DND-41 (cell line): ENCODE measurements around the gene CD93.

ENCODE experiments used
- ATAC-seq: fragments of 200-7000 bp; cut with Tn5 transposase; 3 replicates; pipeline ENCODE4 v1.9.1; 2021; ENCODE audit warnings: low read depth; ENCODE audit not compliant: insufficient read depth
- DNase-seq: peaks from one replicate; pipeline ENCODE4 v3.0.0-alpha.2; 2020
- H2AFZ ChIP-seq: 2 replicates; pipeline ENCODE4 v1.6.0; 2012; ENCODE audit warnings: low read depth, low read length
- H3K27ac ChIP-seq: 2 replicates; pipeline ENCODE4 v1.5.1; 2012; ENCODE audit warnings: low read length, inconsistent platforms
- H3K27me3 ChIP-seq: fragments of 200-600 bp; sonication (generic); 2 replicates; pipeline ENCODE4 v1.6.0; 2012; ENCODE audit warnings: low read length, mild to moderate bottlenecking, inconsistent platforms; ENCODE audit not compliant: insufficient read depth, poor library complexity
- H3K36me3 ChIP-seq: 2 replicates; pipeline ENCODE4 v1.5.1; 2012; ENCODE audit warnings: low read length, inconsistent platforms; ENCODE audit not compliant: insufficient read depth
- H3K4me1 ChIP-seq: 2 replicates; pipeline ENCODE4 v1.5.1; 2012; ENCODE audit warnings: mild to moderate bottlenecking, low read length; ENCODE audit not compliant: insufficient read depth
- H3K4me2 ChIP-seq: 2 replicates; pipeline ENCODE4 v1.6.0; 2012; ENCODE audit warnings: mild to moderate bottlenecking, moderate library complexity, low read length, inconsistent platforms; ENCODE audit not compliant: insufficient read depth
- H3K4me3 ChIP-seq, 2 experiments: fragments of 200-600 bp in 1 of 2; shearing (Covaris generic) in 1 of 2; 2 replicates each; pipeline ENCODE4 v1.5.1; 2012 to 2016; ENCODE audit warnings: inconsistent platforms in 2 of 2, low read length in 2 of 2, mild to moderate bottlenecking in 2 of 2, low read depth in 1 of 2, moderate library complexity in 1 of 2
- H3K79me2 ChIP-seq: 2 replicates; pipeline ENCODE4 v1.6.0; 2012; ENCODE audit warnings: low read length, inconsistent platforms; ENCODE audit not compliant: insufficient read depth
- H3K9ac ChIP-seq: 2 replicates; pipeline ENCODE4 v1.6.0; 2012; ENCODE audit warnings: low read depth, mild to moderate bottlenecking, inconsistent platforms, low read length, moderate library complexity
- H3K9me3 ChIP-seq: 2 replicates; pipeline ENCODE4 v1.5.1; 2012; ENCODE audit warnings: low read length, moderate library complexity, mild to moderate bottlenecking, inconsistent platforms; ENCODE audit not compliant: insufficient read depth, severe bottlenecking
- H4K20me1 ChIP-seq: 2 replicates; pipeline ENCODE4 v1.6.0; 2012; ENCODE audit warnings: low read length; ENCODE audit not compliant: insufficient read depth
- EZH2 ChIP-seq: IDR thresholded peaks from 3 replicates; pipeline ENCODE4 v1.6.1; 2012; ENCODE audit warnings: borderline replicate concordance, low read depth, mild to moderate bottlenecking, moderate library complexity, low read length, inconsistent platforms; ENCODE audit not compliant: severe bottlenecking
- TF ChIP-seq, protein P1 (sequence below): IDR thresholded peaks from 2 replicates; pipeline ENCODE4 v1.5.1; 2012; ENCODE audit warnings: borderline replicate concordance, low read length, moderate library complexity, mild to moderate bottlenecking; ENCODE audit not compliant: poor library complexity, severe bottlenecking; ENCODE audit errors: extremely low read depth

The CD93 gene

DNA sequence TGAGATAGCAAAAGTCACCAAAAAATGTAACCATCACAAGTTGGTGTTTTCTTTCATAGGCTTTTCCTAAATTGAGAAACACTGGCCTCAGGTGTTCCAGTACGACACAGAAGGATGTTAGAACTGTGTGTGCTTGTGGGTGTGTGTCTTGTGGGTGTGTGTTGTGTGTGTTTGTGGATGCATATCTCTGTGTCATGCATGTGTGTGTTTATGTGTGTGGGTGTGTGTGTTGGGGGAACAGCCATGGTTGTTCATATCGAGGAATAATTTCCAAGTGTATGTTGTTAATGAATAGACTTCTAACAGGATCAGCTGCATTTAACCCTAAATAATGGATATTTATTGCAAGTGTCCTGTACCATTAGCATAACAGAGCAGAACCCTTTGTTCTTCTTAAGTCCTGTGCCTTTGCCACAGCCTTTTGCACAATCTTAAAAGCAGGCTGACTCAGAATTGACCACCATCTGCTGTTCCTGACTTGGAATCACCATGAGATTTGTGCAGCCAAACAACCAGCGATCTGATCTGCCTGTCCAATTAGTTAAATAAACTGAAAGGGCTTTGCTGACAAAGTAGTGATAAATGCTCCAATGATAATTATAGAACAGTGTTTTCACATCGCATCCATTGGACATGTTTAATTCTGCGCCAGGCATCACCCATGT is 7.6 kb downstream of the CD93 start:
- H3K9ac ChIP-seq: no peak overlapping the region
- H3K27ac ChIP-seq: no peak overlapping the region
- no peaks in the 10 kb centered on the region for H4K20me1 ChIP-seq
- peaks cover 9% of the 10 kb centered on the region for H3K4me1 ChIP-seq
- H3K4me2 ChIP-seq: no peak overlapping the region
- H2AFZ ChIP-seq: no peak overlapping the region
- DNase-seq (no peak), ATAC-seq (no peak)
- H3K36me3 ChIP-seq: no peaks in the 10 kb centered on the region
- H3K27me3 ChIP-seq: no peaks in the 10 kb centered on the region
- no peaks in the 10 kb centered on the region for H3K9me3 ChIP-seq
- TF ChIP-seq, protein P1, sequence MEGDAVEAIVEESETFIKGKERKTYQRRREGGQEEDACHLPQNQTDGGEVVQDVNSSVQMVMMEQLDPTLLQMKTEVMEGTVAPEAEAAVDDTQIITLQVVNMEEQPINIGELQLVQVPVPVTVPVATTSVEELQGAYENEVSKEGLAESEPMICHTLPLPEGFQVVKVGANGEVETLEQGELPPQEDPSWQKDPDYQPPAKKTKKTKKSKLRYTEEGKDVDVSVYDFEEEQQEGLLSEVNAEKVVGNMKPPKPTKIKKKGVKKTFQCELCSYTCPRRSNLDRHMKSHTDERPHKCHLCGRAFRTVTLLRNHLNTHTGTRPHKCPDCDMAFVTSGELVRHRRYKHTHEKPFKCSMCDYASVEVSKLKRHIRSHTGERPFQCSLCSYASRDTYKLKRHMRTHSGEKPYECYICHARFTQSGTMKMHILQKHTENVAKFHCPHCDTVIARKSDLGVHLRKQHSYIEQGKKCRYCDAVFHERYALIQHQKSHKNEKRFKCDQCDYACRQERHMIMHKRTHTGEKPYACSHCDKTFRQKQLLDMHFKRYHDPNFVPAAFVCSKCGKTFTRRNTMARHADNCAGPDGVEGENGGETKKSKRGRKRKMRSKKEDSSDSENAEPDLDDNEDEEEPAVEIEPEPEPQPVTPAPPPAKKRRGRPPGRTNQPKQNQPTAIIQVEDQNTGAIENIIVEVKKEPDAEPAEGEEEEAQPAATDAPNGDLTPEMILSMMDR: no peak
- TF ChIP-seq EZH2: no peak
- H3K4me3 ChIP-seq: no peak overlapping the region
- H3K79me2 ChIP-seq: no peaks in the 10 kb centered on the region

DNA sequence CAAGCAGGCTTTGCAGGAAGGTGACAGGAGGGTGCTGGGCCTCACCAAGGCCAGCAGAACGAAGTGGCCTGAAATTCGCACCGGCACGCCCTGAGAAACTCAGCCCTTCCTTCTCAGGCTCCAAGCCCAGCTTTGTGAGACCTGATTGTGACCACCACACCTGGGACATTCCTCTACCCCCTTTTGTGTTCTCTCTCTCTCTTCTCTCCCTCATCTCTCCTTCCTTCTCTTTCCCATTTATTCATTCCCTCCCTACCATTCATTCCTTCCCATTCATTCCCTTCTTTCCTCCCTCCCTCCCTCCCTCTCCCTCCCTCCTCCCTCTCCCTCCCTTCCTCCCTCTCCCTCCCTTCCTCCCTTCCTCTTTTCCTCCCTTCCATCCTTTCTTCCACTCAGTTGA is 8.8 kb downstream of the CD93 start:
- no peaks in the 10 kb centered on the region for H3K27me3 ChIP-seq
- no peaks in the 10 kb centered on the region for H3K4me1 ChIP-seq
- H3K4me2 ChIP-seq: no peak overlapping the region
- TF ChIP-seq, protein P1: no peak
- no peak for TF ChIP-seq EZH2
- no peak overlapping the region for H3K27ac ChIP-seq
- no peak overlapping the region for H2AFZ ChIP-seq
- ATAC-seq (no peak), DNase-seq (no peak)
- no peaks in the 10 kb centered on the region for H3K36me3 ChIP-seq
- no peaks in the 10 kb centered on the region for H4K20me1 ChIP-seq
- H3K9me3 ChIP-seq: no peaks in the 10 kb centered on the region
- H3K9ac ChIP-seq: no peak overlapping the region
- no peaks in the 10 kb centered on the region for H3K79me2 ChIP-seq
- H3K4me3 ChIP-seq: no peak overlapping the region

DNA sequence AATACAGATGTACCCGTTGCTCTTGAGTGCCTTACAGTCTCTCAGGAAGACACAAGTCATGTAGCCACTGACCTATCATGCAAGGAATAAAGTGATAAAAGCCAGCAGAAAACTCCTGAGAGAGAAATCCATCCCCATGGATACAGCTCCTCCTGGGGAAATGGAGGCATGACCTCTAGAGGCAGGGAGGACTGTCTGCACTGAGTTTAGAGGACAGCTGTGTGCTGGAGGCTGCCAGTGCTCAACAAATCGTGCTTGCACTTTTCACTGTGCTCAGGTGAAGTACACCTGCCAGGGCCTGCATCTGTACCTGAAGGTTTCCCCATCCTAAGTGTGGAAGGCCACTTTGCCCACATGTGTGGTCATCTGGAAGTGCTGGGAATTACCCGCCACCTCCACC is 12.1 kb downstream of the CD93 start:
- Histone ChIP-seq H3K9ac (no peak overlapping the region), H3K27ac (no peak overlapping the region), H3K36me3 (no peaks in the 10 kb centered on the region), H4K20me1 (no peaks in the 10 kb centered on the region), H3K4me1 (no peaks in the 10 kb centered on the region), H3K27me3 (no peaks in the 10 kb centered on the region), H3K4me2 (no peak overlapping the region), H3K79me2 (no peaks in the 10 kb centered on the region), H2AFZ (no peak overlapping the region), H3K4me3 (no peak overlapping the region), H3K9me3 (no peaks in the 10 kb centered on the region)
- TF ChIP-seq, protein P1: peak; percentile 34
- TF ChIP-seq EZH2: no peak
- ATAC-seq (no peak), DNase-seq (no peak)
